ENCODE data around the gene PLEKHH1. TPM values are rescaled to one million over a fixed set of nuclear protein-coding genes. Genes with fewer than 3 reads are reported as not detected.

Gene PLEKHH1
- total and polyA plus RNA-seq, 4 donors: 0.46 to 2.4 (median 0.89) TPM

- TF ChIP-seq TAF1 (conservative IDR thresholded peaks at IDR 0.05) (no peak), GABPA (IDR thresholded peaks at IDR 0.05 in 1 of 2, conservative IDR thresholded peaks at IDR 0.05 in 1 of 2) (no peak), ZBTB33 (IDR thresholded peaks at IDR 0.05) (no peak), EGR1 (IDR thresholded peaks at IDR 0.05; ENCODE audit: low read depth in 2 of 2) (no peak), FOXA2 (IDR thresholded peaks at IDR 0.05) (no peak), ATF3 (IDR thresholded peaks at IDR 0.05) (no peak)
- no peak for DNase-seq (ENCODE audit: low spot score)
These were observed 37.3 kb upstream of the PLEKHH1 start for GRCh38 chr14:67495827-67496226.

GRCh38 chr14:67497216-67497615 lies 35.9 kb upstream of the PLEKHH1 start:
- no peak for DNase-seq (ENCODE audit: low spot score)
- Histone ChIP-seq H3K4me3 (ENCODE audit: low read depth in 1 of 3, low read length in 3 of 3) (no peak overlapping the region), H3K9me3 (ENCODE audit: control insufficient read depth in 4 of 4, low read length in 3 of 4) (peaks cover 4 to 16% (median 8%) of the 10 kb centered on the region in 4 donors), H3K9ac (ENCODE audit: low read depth in 1 of 2, low read length in 2 of 2) (no peak overlapping the region), H3K27me3 (ENCODE audit: control insufficient read depth in 4 of 4, insufficient read depth in 4 of 4, low read length in 3 of 4) (no peaks in the 10 kb centered on the region), H3K36me3 (ENCODE audit: control insufficient read depth in 4 of 4, insufficient read depth in 3 of 4, low read depth in 1 of 4, low read length in 3 of 4) (no peaks in the 10 kb centered on the region), H3K27ac (ENCODE audit: low read depth in 1 of 2, low read length in 2 of 2) (no peak overlapping the region), H3K4me1 (ENCODE audit: control insufficient read depth in 4 of 4, insufficient read depth in 4 of 4, low read length in 3 of 4) (no peaks in the 10 kb centered on the region)
- TF ChIP-seq MAX (IDR thresholded peaks at IDR 0.05) (no peak), ZBTB33 (IDR thresholded peaks at IDR 0.05) (no peak), FOXA2 (IDR thresholded peaks at IDR 0.05) (no peak)
- 90% methylated on average over 13 of the region's 13 CpGs for WGBS

More at GRCh38 chr14:67495827-67496226, 37.3 kb upstream of the PLEKHH1 start:
- no peaks in the 10 kb centered on the region for H3K27me3 ChIP-seq (ENCODE audit: control insufficient read depth in 4 of 4, insufficient read depth in 4 of 4, low read length in 3 of 4)
- H3K27ac ChIP-seq (ENCODE audit: low read depth in 1 of 2, low read length in 2 of 2): no peak overlapping the region
- peaks cover 4 to 16% (median 8%) of the 10 kb centered on the region in 4 donors for H3K9me3 ChIP-seq (ENCODE audit: control insufficient read depth in 4 of 4, low read length in 3 of 4)
- 98% methylated on average over 1 of the region's 1 CpG for WGBS
- H3K4me3 ChIP-seq (ENCODE audit: low read depth in 1 of 3, low read length in 3 of 3): no peak overlapping the region
- no peaks in the 10 kb centered on the region for H3K36me3 ChIP-seq (ENCODE audit: control insufficient read depth in 4 of 4, insufficient read depth in 3 of 4, low read depth in 1 of 4, low read length in 3 of 4)
- no peaks in the 10 kb centered on the region for H3K4me1 ChIP-seq (ENCODE audit: control insufficient read depth in 4 of 4, insufficient read depth in 4 of 4, low read length in 3 of 4)
- H3K9ac ChIP-seq (ENCODE audit: low read depth in 1 of 2, low read length in 2 of 2): no peak overlapping the region

- TF ChIP-seq HNF4G (IDR thresholded peaks at IDR 0.05) (no peak), YY1 (IDR thresholded peaks at IDR 0.05) (no peak), FOXA2 (IDR thresholded peaks at IDR 0.05) (no peak), SP1 (IDR thresholded peaks at IDR 0.05) (no peak), ZBTB33 (IDR thresholded peaks at IDR 0.05) (no peak), RAD21 (IDR thresholded peaks at IDR 0.05) (no peak), RXRA (IDR thresholded peaks at IDR 0.05) (no peak), JUND (IDR thresholded peaks at IDR 0.05) (no peak), TAF1 (conservative IDR thresholded peaks at IDR 0.05) (no peak), GABPA (IDR thresholded peaks at IDR 0.05 in 1 of 2, conservative IDR thresholded peaks at IDR 0.05 in 1 of 2) (no peak)
- no peaks in the 10 kb centered on the region for H3K4me1 ChIP-seq (ENCODE audit: control insufficient read depth in 4 of 4, insufficient read depth in 4 of 4, low read length in 3 of 4)
- peaks cover 4 to 15% (median 8%) of the 10 kb centered on the region in 4 donors for H3K9me3 ChIP-seq (ENCODE audit: control insufficient read depth in 4 of 4, low read length in 3 of 4)
- DNase-seq (ENCODE audit: low spot score): no peak
- H3K9ac ChIP-seq (ENCODE audit: low read depth in 1 of 2, low read length in 2 of 2): no peak overlapping the region
- 88% methylated on average over 4 of the region's 4 CpGs for WGBS
- H3K27ac ChIP-seq (ENCODE audit: low read depth in 1 of 2, low read length in 2 of 2): no peak overlapping the region
- H3K27me3 ChIP-seq (ENCODE audit: control insufficient read depth in 4 of 4, insufficient read depth in 4 of 4, low read length in 3 of 4): no peaks in the 10 kb centered on the region
- no peak overlapping the region for H3K4me3 ChIP-seq (ENCODE audit: low read depth in 1 of 3, low read length in 3 of 3)
- H3K36me3 ChIP-seq (ENCODE audit: control insufficient read depth in 4 of 4, insufficient read depth in 3 of 4, low read depth in 1 of 4, low read length in 3 of 4): no peaks in the 10 kb centered on the region
These were observed 35.4 kb upstream of the PLEKHH1 start for GRCh38 chr14:67497716-67498115.

All from liver (tissue), 9 donors.